OCI-LY3 (cell line): ENCODE data around the gene PRR16.

Source experiments
- H2AFZ ChIP-seq: fragments of 200-600, 300-600 bp; shearing (Covaris generic); 2 replicates; pipeline ENCODE4 v1.6.0; 2014; ENCODE audit warnings: antibody characterized with exemption, low read depth, low read length
- H3K27ac ChIP-seq: fragments of 200-600, 300-600 bp; sonication (generic); 2 replicates; pipeline ENCODE4 v1.5.1; 2014; ENCODE audit warnings: mild to moderate bottlenecking, low read length, moderate library complexity, mixed read lengths
- H3K27me3 ChIP-seq: fragments of 200-600, 300-600 bp; sonication (generic); 2 replicates; pipeline ENCODE4 v1.6.1; 2014; ENCODE audit warnings: low read depth, low read length, mixed read lengths
- H3K36me3 ChIP-seq: fragments of 200-600, 300-600 bp; sonication (generic); replicated peaks from 2 replicates; pipeline ENCODE3; 2014; ENCODE audit warnings: low read depth, low read length, mixed read lengths
- H3K4me1 ChIP-seq: fragments of 300-600, 200-600 bp; sonication (generic); 2 replicates; pipeline ENCODE4 v1.6.1; 2014; ENCODE audit warnings: low read length, mixed read lengths
- H3K4me2 ChIP-seq: fragments of 200-600, 300-600 bp; sonication (generic); 2 replicates; pipeline ENCODE4 v1.6.1; 2014; ENCODE audit warnings: low read length, mixed read lengths
- H3K4me3 ChIP-seq: fragments of 300-600, 200-600 bp; sonication (generic); 2 replicates; pipeline ENCODE4 v1.5.1; 2014; ENCODE audit warnings: antibody characterized with exemption, mild to moderate bottlenecking, low read length, moderate library complexity
- H3K79me2 ChIP-seq: fragments of 300-600, 200-600 bp; shearing (Covaris generic); 2 replicates; pipeline ENCODE4 v1.6.1; 2014; ENCODE audit warnings: mild to moderate bottlenecking, low read length, mixed read lengths
- H3K9ac ChIP-seq: fragments of 300-600, 200-600 bp; shearing (Covaris generic); 2 replicates; pipeline ENCODE4 v1.6.0; 2014; ENCODE audit warnings: mild to moderate bottlenecking, low read length, moderate library complexity
- H3K9me3 ChIP-seq: fragments of 200-600, 300-600 bp; shearing (Covaris generic); 2 replicates; pipeline ENCODE4 v1.6.1; 2014; ENCODE audit warnings: low read length, mixed read lengths; ENCODE audit not compliant: insufficient read depth
- H4K20me1 ChIP-seq: fragments of 200-600, 300-600 bp; sonication (generic); 2 replicates; pipeline ENCODE4 v1.6.1; 2016; ENCODE audit warnings: low read length, mixed read lengths; ENCODE audit not compliant: insufficient read depth
- CTCF ChIP-seq: fragments of 200-600, 300-600 bp; sonication (generic); IDR thresholded peaks from 2 replicates; pipeline ENCODE4 v1.5.1; 2014; ENCODE audit warnings: antibody characterized with exemption, low read length, low read depth
- EZH2phosphoT487 ChIP-seq: fragments of 200-600 bp; shearing (Covaris generic); IDR thresholded peaks from 2 replicates; pipeline ENCODE4 v1.6.1; 2018; ENCODE audit warnings: antibody characterized with exemption, mixed run types, low read depth

Gene PRR16

GRCh38 chr5:120512791-120513650, 48.9 kb downstream of the PRR16 start:
- Histone ChIP-seq H3K36me3 (no peaks in the 10 kb centered on the region), H3K9me3 (no peaks in the 10 kb centered on the region), H3K4me3 (no peak overlapping the region), H3K27me3 (no peaks in the 10 kb centered on the region), H3K79me2 (no peaks in the 10 kb centered on the region), H3K27ac (no peak overlapping the region), H3K9ac (no peak overlapping the region), H3K4me2 (no peak overlapping the region), H2AFZ (no peak overlapping the region), H4K20me1 (no peaks in the 10 kb centered on the region), H3K4me1 (no peaks in the 10 kb centered on the region)
- TF ChIP-seq EZH2phosphoT487 (no peak), CTCF (no peak)

- H3K27ac ChIP-seq = no peak overlapping the region
- H3K4me1 ChIP-seq = no peaks in the 10 kb centered on the region
- H3K4me2 ChIP-seq = no peak overlapping the region
- H3K9me3 ChIP-seq = no peaks in the 10 kb centered on the region
- no peaks in the 10 kb centered on the region for H3K79me2 ChIP-seq
- H3K9ac ChIP-seq = no peak overlapping the region
- no peak overlapping the region for H3K4me3 ChIP-seq
- H2AFZ ChIP-seq = no peak overlapping the region
- TF ChIP-seq CTCF (no peak), EZH2phosphoT487 (no peak)
- H4K20me1 ChIP-seq = no peaks in the 10 kb centered on the region
- H3K27me3 ChIP-seq = no peaks in the 10 kb centered on the region
- H3K36me3 ChIP-seq = no peaks in the 10 kb centered on the region
These were observed 52.7 kb downstream of the PRR16 start for GRCh38 chr5:120516805-120517204.

GRCh38 chr5:120517607-120518252, 53.6 kb downstream of the PRR16 start:
- H3K79me2 ChIP-seq = no peaks in the 10 kb centered on the region
- H3K9ac ChIP-seq = no peak overlapping the region
- H3K27ac ChIP-seq = no peak overlapping the region
- TF ChIP-seq CTCF = no peak
- TF ChIP-seq EZH2phosphoT487 = no peak
- H3K4me1 ChIP-seq = no peaks in the 10 kb centered on the region
- no peak overlapping the region for H2AFZ ChIP-seq
- no peaks in the 10 kb centered on the region for H4K20me1 ChIP-seq
- H3K27me3 ChIP-seq = no peaks in the 10 kb centered on the region
- H3K9me3 ChIP-seq = no peaks in the 10 kb centered on the region
- H3K4me2 ChIP-seq = no peak overlapping the region
- H3K36me3 ChIP-seq = no peaks in the 10 kb centered on the region
- H3K4me3 ChIP-seq = no peak overlapping the region

GRCh38 chr5:120518581-120518980, 54.5 kb downstream of the PRR16 start:
- Histone ChIP-seq H2AFZ (no peak overlapping the region), H3K27me3 (no peaks in the 10 kb centered on the region), H3K4me1 (no peaks in the 10 kb centered on the region), H3K9ac (no peak overlapping the region), H4K20me1 (no peaks in the 10 kb centered on the region), H3K79me2 (no peaks in the 10 kb centered on the region), H3K36me3 (no peaks in the 10 kb centered on the region), H3K9me3 (no peaks in the 10 kb centered on the region), H3K4me2 (no peak overlapping the region), H3K4me3 (no peak overlapping the region), H3K27ac (no peak overlapping the region)
- TF ChIP-seq EZH2phosphoT487 = no peak
- no peak for TF ChIP-seq CTCF
